Stomach (tissue), 9 donors: ENCODE results near the gene GJC1. TPM values are rescaled to one million over a fixed set of nuclear protein-coding genes. Genes with fewer than 3 reads are reported as not detected.

Experiments used
- DNase-seq, 2 donors: peaks; one replicate each; pipeline versions ENCODE4 v3.0.0 to v3.0.0-alpha.2; 2013 to 2019
- H3K27ac ChIP-seq, 5 donors: fragments of 200-600 bp in 4 of 5; sonication (generic) in 4 of 5; one replicate each; pipeline ENCODE4 v1.5.1; 2013 to 2019; ENCODE audit warnings: mild to moderate bottlenecking in 1 of 5, moderate library complexity in 1 of 5
- H3K27me3 ChIP-seq, 3 donors: fragments of 200-600 bp; sonication (generic); one replicate each; pipeline ENCODE4 v1.5.1; 2017 to 2019; ENCODE audit warnings: mixed run types in 1 of 3
- H3K36me3 ChIP-seq, 4 donors: fragments of 200-600 bp; sonication (generic); 1 replicate in 3 of 4; 2 replicates in 1 of 4; pipeline ENCODE4 v1.5.1; 2016 to 2019
- H3K4me1 ChIP-seq, 4 donors: fragments of 200-600 bp; sonication (generic); one replicate each; pipeline ENCODE4 v1.5.1; 2016 to 2019
- H3K4me3 ChIP-seq, 4 donors: fragments of 200-600 bp; sonication (generic) in 3 of 4; one replicate each; pipeline ENCODE4 v1.5.1; 2016 to 2019; ENCODE audit warnings: mild to moderate bottlenecking in 1 of 4
- H3K9me3 ChIP-seq, 4 donors: fragments of 200-600 bp; sonication (generic); one replicate each; pipeline ENCODE4 v1.5.1; 2016 to 2019
- CTCF ChIP-seq, 7 experiments: fragments of 450-650 bp in 4 of 7; fragments of 200-600 bp in 3 of 7; sonication (generic) in 3 of 7; IDR thresholded peaks; one replicate each; pipeline ENCODE4 v1.5.1; 2016 to 2019; ENCODE audit warnings: antibody characterized with exemption in 7 of 7, control low read depth in 2 of 7, mild to moderate bottlenecking in 1 of 7
- EP300 ChIP-seq: sonication (generic); formaldehyde crosslinking; IDR thresholded peaks from one replicate; pipeline ENCODE4 v1.6.1; 2017; ENCODE audit warnings: antibody characterized with exemption
- POLR2A ChIP-seq, 4 donors: fragments of 450-650 bp; IDR thresholded peaks; one replicate each; pipeline ENCODE4 v1.6.1; 2016; ENCODE audit warnings: antibody characterized with exemption in 4 of 4, control low read depth in 2 of 4, mild to moderate bottlenecking in 1 of 4, moderate library complexity in 1 of 4
- POLR2AphosphoS5 ChIP-seq, 3 donors: sonication (generic); formaldehyde crosslinking; IDR thresholded peaks; one replicate each; pipeline ENCODE4 v1.6.1; 2016; ENCODE audit warnings: antibody characterized with exemption in 3 of 3
- WGBS, 5 donors: extraction: QIAGEN DNeasy Blood & Tissue Kit in 3 of 5; methylation state at CpG; one replicate each; pipeline versions ENCODE4 v1.1.5 to v1.1.7; 2013 to 2018; 5-methylcytosine and 5-hydroxymethylcytosine counted together
- intact Hi-C: fragments of 100-400 bp; cut with DNase I; formaldehyde crosslinking; loops from one replicate; pipeline ENCODE4 v1.15.1; 2023; ENCODE audit warnings: low total_unique reads
- polyA plus RNA-seq, 3 donors: library from polyadenylated mRNA; stranded (reverse); fragments of 200-250 nt; gene quantifications; one replicate each; pipeline ENCODE4 v1.2.3, GENCODE V29; 2013
- total RNA-seq, 5 donors: library from RNA; depleted of rRNA; stranded (reverse); fragments of >200 nt; gene quantifications; one replicate each; pipeline versions ENCODE4 v1.1.0 to v1.2.3, GENCODE V29; 2014 to 2016
- donor health status: healthy with polysubstance abuse.
- donor health status: Bipolar disorder and iron deficiency.
- donor health status: healthy.

GJC1 gene
- total and polyA plus RNA-seq, 8 donors, result 0.31 to 53.1 (median 10.4) TPM

DNA sequence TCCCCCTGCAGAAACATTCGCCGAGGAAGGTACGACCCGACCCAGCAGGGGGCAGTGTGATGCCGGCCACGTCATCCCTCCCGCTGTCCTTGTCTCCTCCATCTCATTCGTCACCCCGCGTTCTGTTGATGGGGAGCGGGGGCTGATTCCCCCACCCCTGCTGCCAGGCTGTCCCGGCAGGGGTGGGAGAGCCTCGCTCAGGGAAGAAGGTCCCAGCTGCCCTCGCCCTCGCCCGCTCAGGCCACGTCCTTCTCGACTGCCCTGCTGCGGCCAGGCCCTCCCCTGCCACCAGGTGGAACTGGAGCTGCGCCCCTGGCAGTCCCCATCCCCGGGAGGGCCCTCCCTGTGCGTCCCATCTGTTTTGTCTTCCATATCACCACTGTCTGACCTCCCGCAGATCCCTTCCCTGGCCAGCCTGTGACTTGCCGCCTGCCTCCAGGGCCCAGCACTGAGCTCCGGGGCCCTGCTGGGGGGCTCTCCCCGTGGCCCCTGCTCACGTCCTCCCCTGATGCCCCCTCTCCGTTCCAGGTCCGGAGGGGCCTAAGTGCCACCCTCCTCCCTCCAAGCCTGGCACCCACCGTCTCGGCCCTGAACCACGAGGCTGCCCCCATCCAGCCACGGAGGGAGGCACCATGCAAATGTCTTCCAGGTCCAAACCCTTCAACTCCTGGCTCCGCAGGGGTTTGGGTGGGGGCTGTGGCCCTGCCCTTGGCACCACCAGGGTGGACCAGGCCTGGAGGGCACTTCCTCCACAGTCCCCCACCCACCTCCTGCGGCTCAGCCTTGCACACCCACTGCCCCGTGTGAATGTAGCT lies 50.7 kb downstream of the GJC1 start:
- peak overlapping the region in 3 of 5 donors; percentile 40 to 72 (median 62) for H3K27ac ChIP-seq

GRCh38 chr17:44778656-44779210 lies 51.4 kb downstream of the GJC1 start:
- peak overlapping the region in 2 of 5 donors; percentile 40 to 72 for H3K27ac ChIP-seq

More for the DNA sequence above, 50.7 kb downstream of the GJC1 start:
- H3K4me3 ChIP-seq, result peak overlapping the region; percentile 34 to 39 (median 36)
- 11 to 19% (median 17%) methylated on average over 26 to 36 of the region's 36 CpGs for WGBS, 5 donors
- peaks cover 0 to 15% (median 4%) of the 10 kb centered on the region in 3 donors for H3K27me3 ChIP-seq
- no peaks in the 10 kb centered on the region for H3K36me3 ChIP-seq
- intact Hi-C loops, result loop anchor here (5.0 to 10.0 kb wide), 2 partner anchors 83 to 245 kb away; no protein-coding TSS in a partner anchor
- peak; percentile 78 to 94 for DNase-seq
- H3K9me3 ChIP-seq, result no peaks in the 10 kb centered on the region
- peaks cover 28 to 59% (median 42%) of the 10 kb centered on the region in 4 donors for H3K4me1 ChIP-seq
- no peak for TF ChIP-seq POLR2A (IDR thresholded peaks at IDR 0.05)
- no peak for TF ChIP-seq EP300
- TF ChIP-seq POLR2AphosphoS5 (IDR thresholded peaks at IDR 0.05), result peak in 1 of 3 donors; percentile 49
- TF ChIP-seq CTCF (IDR thresholded peaks at IDR 0.05), result peak in 5 of 7 experiments; percentile 56 to 90 (median 84)

GRCh38 chr17:44777394-44778348 lies 52.4 kb downstream of the GJC1 start:
- peaks cover 24 to 58% (median 41%) of the 10 kb centered on the region in 4 donors for H3K4me1 ChIP-seq
- H3K27ac ChIP-seq, result no peak overlapping the region
- no peaks in the 10 kb centered on the region for H3K9me3 ChIP-seq
- TF ChIP-seq POLR2AphosphoS5 (IDR thresholded peaks at IDR 0.05) (no peak), POLR2A (IDR thresholded peaks at IDR 0.05) (no peak), CTCF (IDR thresholded peaks at IDR 0.05) (no peak), EP300 (no peak)
- peak in 1 of 2 donors; percentile 14 for DNase-seq
- intact Hi-C loops, result loop anchor here (5.0 to 10.0 kb wide), 2 partner anchors 85 to 247 kb away; no protein-coding TSS in a partner anchor
- H3K4me3 ChIP-seq, result no peak overlapping the region
- 83 to 91% (median 85%) methylated on average over 13 to 20 of the region's 20 CpGs for WGBS, 5 donors
- peaks cover 0 to 32% (median 11%) of the 10 kb centered on the region in 3 donors for H3K27me3 ChIP-seq
- no peaks in the 10 kb centered on the region for H3K36me3 ChIP-seq

More at GRCh38 chr17:44778656-44779210, 51.4 kb downstream of the GJC1 start:
- DNase-seq, result no peak
- intact Hi-C loops, result loop anchor here (5.0 to 10.0 kb wide), 2 partner anchors 84 to 246 kb away; no protein-coding TSS in a partner anchor
- no peaks in the 10 kb centered on the region for H3K9me3 ChIP-seq
- peak overlapping the region in 3 of 4 donors; percentile 34 to 39 (median 34) for H3K4me3 ChIP-seq
- peaks cover 28 to 59% (median 42%) of the 10 kb centered on the region in 4 donors for H3K4me1 ChIP-seq
- TF ChIP-seq EP300 (no peak), POLR2A (IDR thresholded peaks at IDR 0.05) (no peak), CTCF (IDR thresholded peaks at IDR 0.05) (no peak), POLR2AphosphoS5 (IDR thresholded peaks at IDR 0.05) (no peak)
- peaks cover 0 to 22% (median 4%) of the 10 kb centered on the region in 3 donors for H3K27me3 ChIP-seq
- WGBS, 5 donors, result 18 to 37% (median 27%) methylated on average over 6 to 10 of the region's 10 CpGs
- H3K36me3 ChIP-seq, result no peaks in the 10 kb centered on the region
